Body of pancreas (tissue), 4 donors: ENCODE data around the gene TBL3.
"Not testable (repeated sequence)": the region's sequence is repeated elsewhere in the genome, so short reads cannot be mapped to it uniquely, and the experiment has no call there.

Source experiments
- POLR2A ChIP-seq, 3 donors: fragments of 450-650 bp; IDR thresholded peaks; one replicate each; pipeline ENCODE4 v1.6.1; 2016; ENCODE audit warnings: antibody characterized with exemption in 3 of 3, mild to moderate bottlenecking in 2 of 3
- TF ChIP-seq, protein P1 (sequence below), 7 experiments: fragments of 450-650 bp in 4 of 7; fragments of 200-600 bp in 3 of 7; sonication (generic) in 3 of 7; IDR thresholded peaks; one replicate each; pipeline ENCODE4 v1.5.1; 2016 to 2019; ENCODE audit warnings: antibody characterized with exemption in 7 of 7

GRCh38 chr16:2011726-2012125 is 39.9 kb downstream of the TBL3 start:
- not testable (repeated sequence) for TF ChIP-seq POLR2A (IDR thresholded peaks at IDR 0.05)
- TF ChIP-seq, protein P1, sequence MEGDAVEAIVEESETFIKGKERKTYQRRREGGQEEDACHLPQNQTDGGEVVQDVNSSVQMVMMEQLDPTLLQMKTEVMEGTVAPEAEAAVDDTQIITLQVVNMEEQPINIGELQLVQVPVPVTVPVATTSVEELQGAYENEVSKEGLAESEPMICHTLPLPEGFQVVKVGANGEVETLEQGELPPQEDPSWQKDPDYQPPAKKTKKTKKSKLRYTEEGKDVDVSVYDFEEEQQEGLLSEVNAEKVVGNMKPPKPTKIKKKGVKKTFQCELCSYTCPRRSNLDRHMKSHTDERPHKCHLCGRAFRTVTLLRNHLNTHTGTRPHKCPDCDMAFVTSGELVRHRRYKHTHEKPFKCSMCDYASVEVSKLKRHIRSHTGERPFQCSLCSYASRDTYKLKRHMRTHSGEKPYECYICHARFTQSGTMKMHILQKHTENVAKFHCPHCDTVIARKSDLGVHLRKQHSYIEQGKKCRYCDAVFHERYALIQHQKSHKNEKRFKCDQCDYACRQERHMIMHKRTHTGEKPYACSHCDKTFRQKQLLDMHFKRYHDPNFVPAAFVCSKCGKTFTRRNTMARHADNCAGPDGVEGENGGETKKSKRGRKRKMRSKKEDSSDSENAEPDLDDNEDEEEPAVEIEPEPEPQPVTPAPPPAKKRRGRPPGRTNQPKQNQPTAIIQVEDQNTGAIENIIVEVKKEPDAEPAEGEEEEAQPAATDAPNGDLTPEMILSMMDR (IDR thresholded peaks at IDR 0.05), result not testable (repeated sequence)
